Stimulated activated CD4-positive, alpha-beta T cell treated with anti-CD3 and anti-CD28 coated beads, Interleukin-15, amount 100 ng/mL, for 48 hours (primary cell): ENCODE data around the gene ENTHD1.

Source experiments
- DNase-seq, 2 donors: peaks; one replicate each; pipeline ENCODE4 v3.0.0-alpha.2; 2020; ENCODE audit warnings: low read depth in 2 of 2

The ENTHD1 gene

GRCh38 chr22:39713799-39714290, 179.7 kb downstream of the ENTHD1 start:
- no peak for DNase-seq

- no peak for DNase-seq
These were observed 180.6 kb downstream of the ENTHD1 start for GRCh38 chr22:39712751-39713525.

GRCh38 chr22:39712081-39712480, 181.5 kb downstream of the ENTHD1 start:
- no peak for DNase-seq

- DNase-seq = no peak
These were observed 183.0 kb downstream of the ENTHD1 start for GRCh38 chr22:39710380-39711150.

GRCh38 chr22:39707816-39708215, 185.7 kb downstream of the ENTHD1 start:
- DNase-seq = no peak

- DNase-seq = no peak
These were observed 186.2 kb downstream of the ENTHD1 start for GRCh38 chr22:39707351-39707750.

- no peak for DNase-seq
These were observed 187.0 kb downstream of the ENTHD1 start for GRCh38 chr22:39706376-39707140.

GRCh38 chr22:39705386-39705785, 188.2 kb downstream of the ENTHD1 start:
- DNase-seq = no peak

GRCh38 chr22:39703928-39704639, 189.5 kb downstream of the ENTHD1 start:
- DNase-seq = no peak

GRCh38 chr22:39703091-39703490, 190.5 kb downstream of the ENTHD1 start:
- no peak for DNase-seq

- no peak for DNase-seq
These were observed 193.0 kb downstream of the ENTHD1 start for GRCh38 chr22:39700565-39700964.

GRCh38 chr22:39699631-39700360, 193.8 kb downstream of the ENTHD1 start:
- DNase-seq = no peak

GRCh38 chr22:39697790-39698430, 195.7 kb downstream of the ENTHD1 start:
- DNase-seq = no peak

GRCh38 chr22:39693943-39694500, 199.5 kb downstream of the ENTHD1 start:
- DNase-seq = no peak
